GM23338 (cell line): ENCODE results near the gene OCIAD1. TPM values are rescaled to one million over a fixed set of nuclear protein-coding genes. Genes with fewer than 3 reads are reported as not detected.

Source experiments
- ATAC-seq: fragments of 200-7000 bp; cut with Tn5 transposase; 3 replicates; pipeline ENCODE4 v1.9.1; 2020
- DNase-seq: peaks from one replicate; pipeline ENCODE4 v3.0.0-alpha.2; 2015; ENCODE audit warnings: low spot score
- H2AFZ ChIP-seq: fragments of 200-600 bp; sonication (generic); 2 replicates; pipeline ENCODE4 v1.8.0; 2016; ENCODE audit warnings: antibody characterized with exemption, mild to moderate bottlenecking, moderate library complexity
- H3F3A ChIP-seq: fragments of 200-600 bp; sonication (generic); replicated peaks from 2 replicates; pipeline ENCODE4 v1.8.0; 2017; ENCODE audit warnings: antibody characterized with exemption, mixed run types, low read depth
- H3K27ac ChIP-seq: fragments of 200-600 bp; sonication (generic); 2 replicates; pipeline ENCODE4 v1.6.1; 2016; ENCODE audit warnings: low read depth
- H3K27me3 ChIP-seq: fragments of 200-600 bp; sonication (generic); 2 replicates; pipeline ENCODE4 v1.8.0; 2016; ENCODE audit warnings: mild to moderate bottlenecking, mixed run types, moderate library complexity; ENCODE audit not compliant: insufficient read depth
- H3K36me3 ChIP-seq: fragments of 200-600 bp; sonication (generic); 2 replicates; pipeline ENCODE4 v1.8.0; 2016; ENCODE audit warnings: mild to moderate bottlenecking; ENCODE audit not compliant: insufficient read depth
- H3K4me1 ChIP-seq: fragments of 200-600 bp; sonication (generic); 2 replicates; pipeline ENCODE4 v1.8.0; 2016; ENCODE audit warnings: mild to moderate bottlenecking, moderate library complexity; ENCODE audit not compliant: insufficient read depth
- H3K4me2 ChIP-seq: fragments of 200-600 bp; sonication (generic); 2 replicates; pipeline ENCODE4 v1.7.1; 2017; ENCODE audit warnings: mixed run types
- H3K4me3 ChIP-seq: fragments of 200-600 bp; sonication (generic); 2 replicates; pipeline ENCODE4 v1.6.1; 2016; ENCODE audit warnings: mixed run types
- H3K79me2 ChIP-seq: fragments of 200-600 bp; sonication (generic); replicated peaks from 2 replicates; pipeline ENCODE4 v1.8.0; 2017; ENCODE audit warnings: mild to moderate bottlenecking; ENCODE audit not compliant: insufficient read depth
- H3K9me2 ChIP-seq: fragments of 200-600 bp; sonication (generic); 2 replicates; pipeline ENCODE4 v1.8.0; 2017; ENCODE audit not compliant: insufficient read depth
- H4K20me1 ChIP-seq: fragments of 200-600 bp; sonication (generic); replicated peaks from 2 replicates; pipeline ENCODE4 v1.8.0; 2017; ENCODE audit warnings: mild to moderate bottlenecking; ENCODE audit not compliant: insufficient read depth
- H3K27ac Mint-ChIP-seq: 2 replicates; pipeline ENCODE4 v1.8.0; 2020; ENCODE audit warnings: inconsistent platforms, mild to moderate bottlenecking, moderate library complexity, mixed read lengths
- H3K27me3 Mint-ChIP-seq: 3 replicates; pipeline ENCODE4 v1.8.0; 2022; ENCODE audit warnings: low read depth, mild to moderate bottlenecking, moderate library complexity, mixed read lengths, inconsistent platforms; ENCODE audit not compliant: insufficient read depth, poor library complexity
- H3K36me3 Mint-ChIP-seq: 3 replicates; pipeline ENCODE4 v1.8.0; 2021; ENCODE audit warnings: low read depth, mild to moderate bottlenecking, inconsistent platforms, moderate library complexity, mixed read lengths
- H3K4me1 Mint-ChIP-seq: 3 replicates; pipeline ENCODE4 v1.8.0; 2020; ENCODE audit warnings: mild to moderate bottlenecking, inconsistent platforms, mixed read lengths
- H3K4me3 Mint-ChIP-seq: 3 replicates; pipeline ENCODE4 v1.8.0; 2021; ENCODE audit warnings: moderate library complexity, mild to moderate bottlenecking, inconsistent platforms, mixed read lengths
- H3K9me3 Mint-ChIP-seq: 3 replicates; pipeline ENCODE4 v1.8.0; 2020; ENCODE audit warnings: moderate library complexity, mild to moderate bottlenecking, inconsistent platforms, mixed read lengths
- CREB1 ChIP-seq: fragments of 250-450 bp; sonication (Bioruptor Pico); IDR thresholded peaks from 2 replicates; pipeline ENCODE4 v1.5.0; 2020; ENCODE audit warnings: low read depth, mild to moderate bottlenecking, moderate library complexity
- CTCF ChIP-seq, 2 experiments: fragments of 200-600 bp in 1 of 2; sonication (generic) in 1 of 2; conservative IDR thresholded peaks; 2 replicates each; pipeline versions ENCODE4 v1.5.1 to v1.6.1; 2016 to 2017; ENCODE audit warnings: antibody characterized with exemption in 2 of 2, low read depth in 2 of 2, mild to moderate bottlenecking in 2 of 2, moderate library complexity in 1 of 2
- ETS1 ChIP-seq: IDR thresholded peaks from 2 replicates; pipeline ENCODE4 v1.6.1; 2016; ENCODE audit warnings: antibody characterized with exemption
- EZH2 ChIP-seq: fragments of 200-600 bp; sonication (generic); IDR thresholded peaks from one replicate; pipeline ENCODE4 v1.8.0; 2017; ENCODE audit warnings: antibody characterized with exemption, mild to moderate bottlenecking, low read depth; ENCODE audit not compliant: unreplicated experiment
- EZH2phosphoT487 ChIP-seq: fragments of 200-600 bp; sonication (generic); IDR thresholded peaks from one replicate; pipeline ENCODE4 v1.8.1; 2018; ENCODE audit warnings: antibody characterized with exemption; ENCODE audit not compliant: unreplicated experiment
- JUNB ChIP-seq: IDR thresholded peaks from one replicate; pipeline ENCODE4 v1.6.1; 2016; ENCODE audit warnings: antibody characterized with exemption; ENCODE audit not compliant: unreplicated experiment
- NANOG ChIP-seq: IDR thresholded peaks from 2 replicates; pipeline ENCODE4 v1.6.1; 2016; ENCODE audit warnings: antibody characterized with exemption, borderline replicate concordance
- POLR2AphosphoS5 ChIP-seq: IDR thresholded peaks from 2 replicates; pipeline ENCODE4 v1.6.1; 2016; ENCODE audit warnings: antibody characterized with exemption, low read depth
- STAT1 ChIP-seq: IDR thresholded peaks from one replicate; pipeline ENCODE4 v1.6.1; 2016; ENCODE audit warnings: antibody characterized with exemption; ENCODE audit not compliant: unreplicated experiment
- ZNF114 ChIP-seq: fragments of 250-450 bp; sonication (Bioruptor Pico); IDR thresholded peaks from 2 replicates; pipeline ENCODE4 v1.5.0; 2020; ENCODE audit warnings: mild to moderate bottlenecking, moderate library complexity
- ZNF331 ChIP-seq: fragments of 250-450 bp; sonication (Bioruptor Pico); IDR thresholded peaks from 2 replicates; pipeline ENCODE4 v1.5.0; 2020; ENCODE audit warnings: low read depth, mild to moderate bottlenecking, moderate library complexity
- polyA plus RNA-seq: library from polyadenylated mRNA; unstranded; fragments of >200 nt; fragmentation: Nextera tagmentation; extraction: Ambion mirVana; gene quantifications from 2 replicates; pipeline ENCODE4 v1.2.1, GENCODE V29; 2016
- total RNA-seq: library from RNA; depleted of rRNA; stranded (reverse); fragments of >200 nt; shearing (Covaris generic); gene quantifications from 2 replicates; pipeline ENCODE4 v1.2.3, GENCODE V29; 2014
- TF ChIP-seq, protein P1 (sequence below): IDR thresholded peaks from one replicate; pipeline ENCODE4 v1.6.1; 2018; ENCODE audit warnings: antibody characterized with exemption; ENCODE audit not compliant: unreplicated experiment
- TF ChIP-seq, protein P2 (sequence below): fragments of 250-450 bp; sonication (Bioruptor Pico); IDR thresholded peaks from 2 replicates; pipeline ENCODE4 v1.5.0; 2020; ENCODE audit warnings: mild to moderate bottlenecking, moderate library complexity

OCIAD1 gene
- total and polyA plus RNA-seq, 2 experiments from 2014 or later, result 125 to 190 TPM

DNA sequence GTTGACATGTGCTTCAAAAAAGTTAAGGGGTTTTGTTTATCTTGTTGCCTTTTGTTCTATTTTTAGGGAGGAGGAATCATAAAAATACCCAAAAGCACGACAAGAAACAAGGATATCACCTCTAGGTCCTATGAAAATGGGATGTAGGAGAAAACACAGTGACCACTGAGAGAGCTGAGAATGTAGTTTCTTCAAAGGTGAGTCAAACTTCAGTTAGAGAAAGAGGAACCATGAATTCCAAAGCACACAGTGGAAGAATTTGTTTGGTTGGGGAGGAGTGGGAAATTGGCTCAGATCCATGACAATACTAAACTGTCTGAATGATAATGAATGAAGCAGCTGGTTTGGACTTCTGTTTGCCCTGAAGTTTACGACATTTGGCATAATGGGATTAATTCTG is 31.7 kb upstream of the OCIAD1 start:
- Histone ChIP-seq H3F3A (no peaks in the 10 kb centered on the region), H3K4me3 (no peak overlapping the region), H4K20me1 (no peaks in the 10 kb centered on the region), H3K4me1 (peaks cover 3% of the 10 kb centered on the region; the same call in 1 of the 2 replicates), H3K79me2 (no peaks in the 10 kb centered on the region), H3K27me3 (no peaks in the 10 kb centered on the region), H3K9me2 (no peaks in the 10 kb centered on the region), H2AFZ (no peak overlapping the region), H3K4me2 (no peak overlapping the region), H3K36me3 (no peaks in the 10 kb centered on the region), H3K27ac (no peak overlapping the region)
- Mint-ChIP-seq H3K4me1 (peaks cover 13% of the 10 kb centered on the region; the same call in 2 of the 3 replicates), H3K27me3 (peaks cover 4% of the 10 kb centered on the region), H3K36me3 (no peaks in the 10 kb centered on the region), H3K4me3 (no peak overlapping the region), H3K9me3 (no peaks in the 10 kb centered on the region), H3K27ac (no peak overlapping the region)
- TF ChIP-seq ZNF114 (CRISPR knock-in tag) (no peak), EZH2 (no peak), STAT1 (no peak), NANOG (no peak), POLR2AphosphoS5 (no peak), ZNF331 (CRISPR knock-in tag) (no peak), CREB1 (no peak), ETS1 (no peak), EZH2phosphoT487 (no peak), JUNB (no peak), CTCF (conservative IDR thresholded peaks at IDR 0.05; ENCODE audit: low read depth in 2 of 2) (no peak)
- TF ChIP-seq, protein P1, sequence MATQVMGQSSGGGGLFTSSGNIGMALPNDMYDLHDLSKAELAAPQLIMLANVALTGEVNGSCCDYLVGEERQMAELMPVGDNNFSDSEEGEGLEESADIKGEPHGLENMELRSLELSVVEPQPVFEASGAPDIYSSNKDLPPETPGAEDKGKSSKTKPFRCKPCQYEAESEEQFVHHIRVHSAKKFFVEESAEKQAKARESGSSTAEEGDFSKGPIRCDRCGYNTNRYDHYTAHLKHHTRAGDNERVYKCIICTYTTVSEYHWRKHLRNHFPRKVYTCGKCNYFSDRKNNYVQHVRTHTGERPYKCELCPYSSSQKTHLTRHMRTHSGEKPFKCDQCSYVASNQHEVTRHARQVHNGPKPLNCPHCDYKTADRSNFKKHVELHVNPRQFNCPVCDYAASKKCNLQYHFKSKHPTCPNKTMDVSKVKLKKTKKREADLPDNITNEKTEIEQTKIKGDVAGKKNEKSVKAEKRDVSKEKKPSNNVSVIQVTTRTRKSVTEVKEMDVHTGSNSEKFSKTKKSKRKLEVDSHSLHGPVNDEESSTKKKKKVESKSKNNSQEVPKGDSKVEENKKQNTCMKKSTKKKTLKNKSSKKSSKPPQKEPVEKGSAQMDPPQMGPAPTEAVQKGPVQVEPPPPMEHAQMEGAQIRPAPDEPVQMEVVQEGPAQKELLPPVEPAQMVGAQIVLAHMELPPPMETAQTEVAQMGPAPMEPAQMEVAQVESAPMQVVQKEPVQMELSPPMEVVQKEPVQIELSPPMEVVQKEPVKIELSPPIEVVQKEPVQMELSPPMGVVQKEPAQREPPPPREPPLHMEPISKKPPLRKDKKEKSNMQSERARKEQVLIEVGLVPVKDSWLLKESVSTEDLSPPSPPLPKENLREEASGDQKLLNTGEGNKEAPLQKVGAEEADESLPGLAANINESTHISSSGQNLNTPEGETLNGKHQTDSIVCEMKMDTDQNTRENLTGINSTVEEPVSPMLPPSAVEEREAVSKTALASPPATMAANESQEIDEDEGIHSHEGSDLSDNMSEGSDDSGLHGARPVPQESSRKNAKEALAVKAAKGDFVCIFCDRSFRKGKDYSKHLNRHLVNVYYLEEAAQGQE, result no peak
- TF ChIP-seq, protein P2, sequence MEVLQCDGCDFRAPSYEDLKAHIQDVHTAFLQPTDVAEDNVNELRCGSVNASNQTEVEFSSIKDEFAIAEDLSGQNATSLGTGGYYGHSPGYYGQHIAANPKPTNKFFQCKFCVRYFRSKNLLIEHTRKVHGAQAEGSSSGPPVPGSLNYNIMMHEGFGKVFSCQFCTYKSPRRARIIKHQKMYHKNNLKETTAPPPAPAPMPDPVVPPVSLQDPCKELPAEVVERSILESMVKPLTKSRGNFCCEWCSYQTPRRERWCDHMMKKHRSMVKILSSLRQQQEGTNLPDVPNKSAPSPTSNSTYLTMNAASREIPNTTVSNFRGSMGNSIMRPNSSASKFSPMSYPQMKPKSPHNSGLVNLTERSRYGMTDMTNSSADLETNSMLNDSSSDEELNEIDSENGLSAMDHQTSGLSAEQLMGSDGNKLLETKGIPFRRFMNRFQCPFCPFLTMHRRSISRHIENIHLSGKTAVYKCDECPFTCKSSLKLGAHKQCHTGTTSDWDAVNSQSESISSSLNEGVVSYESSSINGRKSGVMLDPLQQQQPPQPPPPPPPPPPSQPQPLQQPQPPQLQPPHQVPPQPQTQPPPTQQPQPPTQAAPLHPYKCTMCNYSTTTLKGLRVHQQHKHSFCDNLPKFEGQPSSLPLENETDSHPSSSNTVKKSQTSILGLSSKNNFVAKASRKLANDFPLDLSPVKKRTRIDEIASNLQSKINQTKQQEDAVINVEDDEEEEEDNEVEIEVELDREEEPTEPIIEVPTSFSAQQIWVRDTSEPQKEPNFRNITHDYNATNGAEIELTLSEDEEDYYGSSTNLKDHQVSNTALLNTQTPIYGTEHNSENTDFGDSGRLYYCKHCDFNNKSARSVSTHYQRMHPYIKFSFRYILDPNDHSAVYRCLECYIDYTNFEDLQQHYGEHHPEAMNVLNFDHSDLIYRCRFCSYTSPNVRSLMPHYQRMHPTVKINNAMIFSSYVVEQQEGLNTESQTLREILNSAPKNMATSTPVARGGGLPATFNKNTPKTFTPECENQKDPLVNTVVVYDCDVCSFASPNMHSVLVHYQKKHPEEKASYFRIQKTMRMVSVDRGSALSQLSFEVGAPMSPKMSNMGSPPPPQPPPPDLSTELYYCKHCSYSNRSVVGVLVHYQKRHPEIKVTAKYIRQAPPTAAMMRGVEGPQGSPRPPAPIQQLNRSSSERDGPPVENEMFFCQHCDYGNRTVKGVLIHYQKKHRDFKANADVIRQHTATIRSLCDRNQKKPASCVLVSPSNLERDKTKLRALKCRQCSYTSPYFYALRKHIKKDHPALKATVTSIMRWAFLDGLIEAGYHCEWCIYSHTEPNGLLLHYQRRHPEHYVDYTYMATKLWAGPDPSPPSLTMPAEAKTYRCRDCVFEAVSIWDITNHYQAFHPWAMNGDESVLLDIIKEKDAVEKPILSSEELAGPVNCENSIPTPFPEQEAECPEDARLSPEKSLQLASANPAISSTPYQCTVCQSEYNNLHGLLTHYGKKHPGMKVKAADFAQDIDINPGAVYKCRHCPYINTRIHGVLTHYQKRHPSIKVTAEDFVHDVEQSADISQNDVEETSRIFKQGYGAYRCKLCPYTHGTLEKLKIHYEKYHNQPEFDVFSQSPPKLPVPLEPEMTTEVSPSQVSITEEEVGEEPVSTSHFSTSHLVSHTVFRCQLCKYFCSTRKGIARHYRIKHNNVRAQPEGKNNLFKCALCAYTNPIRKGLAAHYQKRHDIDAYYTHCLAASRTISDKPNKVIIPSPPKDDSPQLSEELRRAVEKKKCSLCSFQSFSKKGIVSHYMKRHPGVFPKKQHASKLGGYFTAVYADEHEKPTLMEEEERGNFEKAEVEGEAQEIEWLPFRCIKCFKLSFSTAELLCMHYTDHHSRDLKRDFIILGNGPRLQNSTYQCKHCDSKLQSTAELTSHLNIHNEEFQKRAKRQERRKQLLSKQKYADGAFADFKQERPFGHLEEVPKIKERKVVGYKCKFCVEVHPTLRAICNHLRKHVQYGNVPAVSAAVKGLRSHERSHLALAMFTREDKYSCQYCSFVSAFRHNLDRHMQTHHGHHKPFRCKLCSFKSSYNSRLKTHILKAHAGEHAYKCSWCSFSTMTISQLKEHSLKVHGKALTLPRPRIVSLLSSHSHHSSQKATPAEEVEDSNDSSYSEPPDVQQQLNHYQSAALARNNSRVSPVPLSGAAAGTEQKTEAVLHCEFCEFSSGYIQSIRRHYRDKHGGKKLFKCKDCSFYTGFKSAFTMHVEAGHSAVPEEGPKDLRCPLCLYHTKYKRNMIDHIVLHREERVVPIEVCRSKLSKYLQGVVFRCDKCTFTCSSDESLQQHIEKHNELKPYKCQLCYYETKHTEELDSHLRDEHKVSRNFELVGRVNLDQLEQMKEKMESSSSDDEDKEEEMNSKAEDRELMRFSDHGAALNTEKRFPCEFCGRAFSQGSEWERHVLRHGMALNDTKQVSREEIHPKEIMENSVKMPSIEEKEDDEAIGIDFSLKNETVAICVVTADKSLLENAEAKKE (CRISPR knock-in tag), result no peak
- ATAC-seq (no peak), DNase-seq (peak; percentile 37)
